ENCODE data around the gene ZC3H7B. TPM values are rescaled to one million over a fixed set of nuclear protein-coding genes. Genes with fewer than 3 reads are reported as not detected.

The ZC3H7B gene
- total RNA-seq, 1 experiment from 2014 or later = 60.6 TPM

- BruUV-seq (replicated peaks) = TSS peak; percentile 28
- no peak for DNase-seq
- Mint-ChIP-seq H3K27ac (ENCODE audit: unreplicated experiment) (no peak overlapping the region), H3K4me3 (ENCODE audit: unreplicated experiment) (no peak overlapping the region), H3K27me3 (ENCODE audit: insufficient read depth, unreplicated experiment) (no peaks in the 10 kb centered on the region), H3K9me3 (ENCODE audit: unreplicated experiment) (no peaks in the 10 kb centered on the region), H3K4me1 (ENCODE audit: low read depth, unreplicated experiment) (peaks cover 7% of the 10 kb centered on the region), H3K36me3 (ENCODE audit: insufficient read depth, unreplicated experiment) (peaks cover 22% of the 10 kb centered on the region)
- no peaks in the 10 kb centered on the region for H3K27me3 ChIP-seq (replicated peaks; ENCODE audit: control insufficient read depth, insufficient read depth, low read length)
- intact Hi-C loops (cut with micrococcal nuclease; ENCODE audit: unreplicated experiment) = no loop called here
- no peak for TF ChIP-seq CTCF (IDR thresholded peaks at IDR 0.05; ENCODE audit: insufficient read depth in 1 of 2, low read depth in 1 of 2, low read length in 1 of 2, severe bottlenecking in 1 of 2, unreplicated experiment in 1 of 2)
- CTCF ChIA-PET = interaction anchor here (3.2 kb wide), 1 partner anchor 23 kb away, joined by 14 read pairs; no protein-coding TSS in a partner anchor
- no peak overlapping the region for H3K4me3 ChIP-seq (ENCODE audit: low read depth, low read length)
- no peaks in the 10 kb centered on the region for H3K36me3 ChIP-seq (ENCODE audit: control insufficient read depth, insufficient read depth, low read length)
- peaks cover 14% of the 10 kb centered on the region for H3K4me1 ChIP-seq
- H3K9me3 ChIP-seq = no peaks in the 10 kb centered on the region
- POLR2A ChIA-PET = no interaction called here
Measured at GRCh38 chr22:41383085-41383484, 81.8 kb downstream of the ZC3H7B start.

- no TSS peak for BruUV-seq (replicated peaks)
Measured at GRCh38 chr22:41384128-41384527, 82.8 kb downstream of the ZC3H7B start.

GRCh38 chr22:41387341-41387740, 86.0 kb downstream of the ZC3H7B start:
- Mint-ChIP-seq H3K27me3 (ENCODE audit: insufficient read depth, unreplicated experiment) (no peaks in the 10 kb centered on the region), H3K27ac (ENCODE audit: unreplicated experiment) (no peak overlapping the region), H3K4me3 (ENCODE audit: unreplicated experiment) (no peak overlapping the region), H3K9me3 (ENCODE audit: unreplicated experiment) (no peaks in the 10 kb centered on the region), H3K4me1 (ENCODE audit: low read depth, unreplicated experiment) (peaks cover 7% of the 10 kb centered on the region), H3K36me3 (ENCODE audit: insufficient read depth, unreplicated experiment) (peaks cover 19% of the 10 kb centered on the region)
- no peaks in the 10 kb centered on the region for H3K36me3 ChIP-seq (ENCODE audit: control insufficient read depth, insufficient read depth, low read length)
- ChIA-PET CTCF (no interaction called here), POLR2A (no interaction called here)
- H3K27me3 ChIP-seq (replicated peaks; ENCODE audit: control insufficient read depth, insufficient read depth, low read length) = no peaks in the 10 kb centered on the region
- H3K9me3 ChIP-seq = no peaks in the 10 kb centered on the region
- peaks cover 6% of the 10 kb centered on the region; the same call in 1 of the 2 replicates for H3K4me1 ChIP-seq
- intact Hi-C loops (cut with micrococcal nuclease; ENCODE audit: unreplicated experiment) = no loop called here
- no peak for TF ChIP-seq CTCF (IDR thresholded peaks at IDR 0.05; ENCODE audit: insufficient read depth in 1 of 2, low read depth in 1 of 2, low read length in 1 of 2, severe bottlenecking in 1 of 2, unreplicated experiment in 1 of 2)
- no TSS peak for BruUV-seq (replicated peaks)
- no peak for DNase-seq
- no peak overlapping the region for H3K4me3 ChIP-seq (ENCODE audit: low read depth, low read length)

More at GRCh38 chr22:41384128-41384527, 82.8 kb downstream of the ZC3H7B start:
- ChIA-PET CTCF (no interaction called here), POLR2A (no interaction called here)
- Mint-ChIP-seq H3K27ac (ENCODE audit: unreplicated experiment) (no peak overlapping the region), H3K9me3 (ENCODE audit: unreplicated experiment) (no peaks in the 10 kb centered on the region), H3K27me3 (ENCODE audit: insufficient read depth, unreplicated experiment) (no peaks in the 10 kb centered on the region), H3K36me3 (ENCODE audit: insufficient read depth, unreplicated experiment) (peaks cover 28% of the 10 kb centered on the region), H3K4me1 (ENCODE audit: low read depth, unreplicated experiment) (peaks cover 7% of the 10 kb centered on the region), H3K4me3 (ENCODE audit: unreplicated experiment) (peak overlapping the region; percentile 10)
- H3K4me1 ChIP-seq = peaks cover 14% of the 10 kb centered on the region
- intact Hi-C loops (cut with micrococcal nuclease; ENCODE audit: unreplicated experiment) = no loop called here
- no peak for DNase-seq
- H3K4me3 ChIP-seq (ENCODE audit: low read depth, low read length) = no peak overlapping the region
- H3K36me3 ChIP-seq (ENCODE audit: control insufficient read depth, insufficient read depth, low read length) = no peaks in the 10 kb centered on the region
- no peak for TF ChIP-seq CTCF (IDR thresholded peaks at IDR 0.05; ENCODE audit: insufficient read depth in 1 of 2, low read depth in 1 of 2, low read length in 1 of 2, severe bottlenecking in 1 of 2, unreplicated experiment in 1 of 2)
- H3K27me3 ChIP-seq (replicated peaks; ENCODE audit: control insufficient read depth, insufficient read depth, low read length) = no peaks in the 10 kb centered on the region
- H3K9me3 ChIP-seq = no peaks in the 10 kb centered on the region
